ENCODE measurements around the gene SERPINA7.
"Not testable (repeated sequence)": the region's sequence is repeated elsewhere in the genome, so short reads cannot be mapped to it uniquely, and the experiment has no call there.

Gene SERPINA7, protein sequence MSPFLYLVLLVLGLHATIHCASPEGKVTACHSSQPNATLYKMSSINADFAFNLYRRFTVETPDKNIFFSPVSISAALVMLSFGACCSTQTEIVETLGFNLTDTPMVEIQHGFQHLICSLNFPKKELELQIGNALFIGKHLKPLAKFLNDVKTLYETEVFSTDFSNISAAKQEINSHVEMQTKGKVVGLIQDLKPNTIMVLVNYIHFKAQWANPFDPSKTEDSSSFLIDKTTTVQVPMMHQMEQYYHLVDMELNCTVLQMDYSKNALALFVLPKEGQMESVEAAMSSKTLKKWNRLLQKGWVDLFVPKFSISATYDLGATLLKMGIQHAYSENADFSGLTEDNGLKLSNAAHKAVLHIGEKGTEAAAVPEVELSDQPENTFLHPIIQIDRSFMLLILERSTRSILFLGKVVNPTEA

DNA sequence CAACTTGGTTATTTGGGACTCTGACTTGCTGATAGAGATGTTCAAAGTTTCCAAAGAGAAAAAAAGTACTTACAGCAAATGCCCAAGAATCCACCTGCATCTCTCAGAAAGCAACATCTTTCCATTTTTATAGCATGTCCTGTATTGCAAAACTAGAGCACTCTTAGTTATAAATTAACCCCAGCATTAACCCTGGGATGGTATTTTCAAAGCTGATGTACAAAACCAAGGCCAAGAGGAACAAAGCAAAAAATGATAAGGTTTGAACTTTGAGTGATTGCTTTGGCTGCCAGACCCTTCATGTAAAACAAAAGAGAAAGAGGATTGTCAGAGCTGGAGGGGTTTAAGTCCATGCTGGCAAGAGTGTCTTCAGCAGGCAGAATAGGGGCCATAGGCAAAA, at the start of gene SERPINA7:
Gene SERPINA7 (minus strand): TSS at position 103 of the 400 bp plus-strand sequence. CDS start 1,669 bp downstream, outside the sequence.
- DNase-seq (ENCODE audit: low read depth), result no peak

DNA sequence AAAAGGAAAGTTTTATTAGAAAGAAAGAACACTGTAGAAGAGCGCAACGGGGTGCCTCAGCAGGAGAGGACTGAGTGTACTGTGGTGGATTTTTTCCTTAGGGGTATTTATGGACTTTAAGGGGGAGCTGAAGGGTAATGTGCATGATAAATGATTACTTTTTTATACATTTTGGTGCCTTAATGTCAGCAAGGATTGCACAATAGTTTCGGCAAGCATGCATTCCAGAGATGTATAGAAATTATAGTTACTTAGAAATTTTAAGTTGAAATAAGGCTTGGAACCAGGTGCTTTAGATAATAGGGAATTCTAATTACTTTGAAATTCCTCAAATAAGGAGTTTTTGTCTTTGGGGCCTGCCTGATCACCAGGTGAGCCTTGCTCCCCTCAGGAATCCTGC, 30.5 kb upstream of the SERPINA7 start:
- no peak for DNase-seq (ENCODE audit: low read depth)

DNA sequence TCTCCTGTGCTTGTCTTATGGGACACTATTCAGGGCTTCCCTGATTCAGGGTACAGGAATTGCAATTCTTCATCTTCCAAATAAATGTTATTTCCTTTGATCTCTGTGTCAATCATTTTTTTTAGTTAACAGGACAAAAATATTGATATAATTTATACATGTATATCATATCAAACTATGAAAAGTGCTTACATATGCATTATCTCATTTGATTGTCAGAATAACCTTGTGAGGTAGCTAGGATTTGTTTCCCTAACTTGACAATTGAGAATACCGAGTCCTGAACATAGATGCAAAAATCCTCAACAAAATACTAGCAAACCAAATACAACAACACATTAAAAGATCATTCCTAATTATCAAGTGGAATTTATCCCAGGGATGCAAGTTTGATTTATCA, 11.5 kb upstream of the SERPINA7 start:
- DNase-seq (ENCODE audit: low read depth), result no peak

DNA sequence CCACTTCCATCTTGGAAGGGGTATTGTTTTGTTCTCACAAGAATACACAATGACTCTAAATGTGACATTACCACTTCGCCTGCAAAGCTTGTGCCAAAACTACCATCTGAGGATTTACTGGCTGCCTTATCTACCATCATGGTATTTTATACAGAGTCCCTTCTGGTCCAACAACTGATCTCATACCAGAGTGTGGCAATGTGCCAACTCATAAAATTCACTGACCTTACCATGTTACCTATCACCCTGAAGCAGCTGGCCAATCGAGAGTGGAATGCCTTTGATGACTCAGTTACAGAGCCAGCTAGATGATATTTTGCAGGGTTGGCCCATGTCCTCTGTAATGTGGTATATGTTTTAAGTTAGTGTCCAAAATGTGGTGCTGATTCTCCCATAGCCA, 3.8 kb upstream of the SERPINA7 start:
- DNase-seq (ENCODE audit: low read depth), result no peak

DNA sequence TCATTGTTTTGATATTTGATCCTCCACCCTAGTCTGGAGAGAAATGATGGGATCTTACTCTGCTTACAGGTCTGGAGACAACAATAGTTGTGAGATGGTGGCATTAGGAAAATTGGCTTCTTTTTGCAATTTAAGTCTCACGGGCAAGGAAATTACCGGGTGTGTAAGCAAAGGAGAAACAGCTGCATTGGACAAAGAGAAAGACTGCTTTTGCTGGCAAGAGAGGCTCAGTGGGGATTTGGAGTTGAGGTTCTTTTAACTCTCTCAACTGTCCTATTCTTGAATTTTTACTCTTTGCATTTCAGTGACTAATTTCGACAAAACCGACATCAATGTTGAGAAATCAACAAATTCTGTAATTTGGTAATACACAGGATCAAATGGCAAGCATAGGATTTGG, 2.3 kb upstream of the SERPINA7 start:
- DNase-seq (ENCODE audit: low read depth), result no peak

DNA sequence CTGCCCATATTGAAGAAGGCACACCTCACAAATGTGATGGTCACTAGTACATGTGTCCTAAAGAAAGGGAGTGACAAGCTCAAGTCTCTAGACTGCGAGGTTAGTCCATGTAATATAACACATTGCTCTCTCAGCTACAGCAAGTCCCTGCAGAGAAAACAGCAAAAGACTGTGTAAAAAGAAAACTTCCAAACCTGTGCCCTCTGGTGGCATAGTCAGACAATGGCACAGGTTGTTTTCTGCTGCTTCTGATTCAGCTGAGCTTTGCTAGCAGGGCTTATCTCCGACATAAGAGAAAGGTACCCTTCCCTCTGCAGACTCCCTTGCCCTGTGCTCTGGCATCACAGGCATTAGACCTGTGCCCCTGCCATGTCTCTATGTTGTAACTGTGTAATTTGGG, 1.4 kb upstream of the SERPINA7 start:
- DNase-seq (ENCODE audit: low read depth), result no peak

DNA sequence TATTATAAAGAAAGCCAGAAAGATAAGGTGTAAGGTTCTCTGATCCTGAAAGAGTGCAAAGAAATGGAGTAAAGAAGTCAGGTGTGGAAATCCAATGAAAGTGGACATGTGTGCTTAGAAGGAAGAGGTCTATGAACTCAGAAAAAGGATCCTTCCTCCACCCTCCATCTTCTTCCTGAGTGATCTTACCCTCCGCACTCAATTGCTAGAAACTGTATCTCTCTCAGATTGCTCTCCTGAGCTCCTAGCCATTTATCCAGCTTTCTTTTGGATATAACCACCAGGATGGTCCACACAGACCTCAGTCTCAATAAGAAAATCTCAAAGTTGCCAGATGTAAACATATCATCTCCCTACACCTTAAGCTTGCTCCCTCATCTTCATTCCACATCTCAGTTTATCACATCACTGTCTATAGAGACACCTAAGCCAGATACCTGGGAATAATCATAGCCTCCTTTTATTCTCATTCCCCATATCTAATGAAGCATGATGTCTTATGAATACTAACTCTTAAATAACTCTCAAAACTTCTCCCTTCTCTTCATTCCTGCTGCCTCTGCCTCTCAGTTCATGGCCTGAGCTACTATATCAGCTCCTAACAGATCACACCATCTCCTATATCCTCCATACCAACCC, 573 bp downstream of the SERPINA7 start:
- no peak for DNase-seq (ENCODE audit: low read depth)

DNA sequence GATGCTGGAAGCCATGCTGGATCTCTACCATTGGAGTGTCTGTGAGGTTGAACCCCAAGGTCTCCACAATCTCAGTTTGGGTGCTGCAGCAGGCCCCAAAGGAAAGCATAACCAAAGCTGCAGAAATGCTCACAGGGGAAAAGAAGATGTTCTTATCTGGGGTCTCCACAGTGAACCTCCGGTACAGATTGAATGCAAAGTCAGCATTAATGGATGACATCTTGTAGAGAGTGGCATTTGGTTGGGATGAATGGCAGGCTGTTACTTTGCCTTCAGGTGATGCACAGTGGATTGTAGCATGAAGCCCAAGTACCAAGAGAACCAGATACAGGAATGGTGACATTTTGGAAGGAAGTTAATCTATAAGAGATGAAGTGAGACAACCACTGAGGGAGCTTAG, 1.8 kb downstream of the SERPINA7 start:
- DNase-seq (ENCODE audit: low read depth), result no peak

DNA sequence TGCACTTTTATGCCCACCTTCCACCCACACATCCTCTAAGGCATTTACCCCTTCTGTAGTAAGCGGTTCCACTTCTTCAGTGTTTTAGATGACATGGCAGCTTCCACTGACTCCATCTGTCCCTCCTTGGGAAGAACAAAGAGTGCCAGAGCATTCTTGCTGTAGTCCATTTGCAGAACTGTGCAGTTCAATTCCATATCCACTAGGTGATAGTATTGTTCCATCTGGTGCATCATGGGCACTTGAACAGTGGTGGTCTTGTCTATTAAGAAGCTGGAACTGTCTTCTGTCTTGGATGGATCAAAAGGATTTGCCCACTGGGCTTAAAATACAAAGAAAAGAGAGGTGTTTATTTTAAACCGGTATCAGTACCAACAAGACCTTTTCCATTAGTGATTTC, 3.5 kb downstream of the SERPINA7 start:
- no peak for DNase-seq (ENCODE audit: low read depth)

DNA sequence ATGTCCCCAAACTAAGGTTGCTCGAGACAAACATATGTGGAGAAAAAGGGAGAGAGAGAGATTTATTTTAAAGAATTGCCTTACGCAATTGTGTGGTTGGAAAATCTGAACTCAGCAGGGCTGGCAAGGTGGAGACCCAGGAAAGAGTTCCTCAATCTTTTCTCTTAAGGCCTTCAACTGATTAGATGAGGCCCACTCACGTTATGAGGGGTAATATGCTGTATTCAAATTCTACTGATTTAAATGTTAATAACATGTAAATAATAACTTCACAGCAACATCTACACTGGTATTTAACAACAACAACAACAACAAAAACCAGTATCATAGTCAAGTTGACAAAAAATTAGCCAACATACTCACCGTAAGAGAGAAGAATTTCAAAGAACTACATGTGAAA, 14.6 kb downstream of the SERPINA7 start:
- no peak for DNase-seq (ENCODE audit: low read depth)

DNA sequence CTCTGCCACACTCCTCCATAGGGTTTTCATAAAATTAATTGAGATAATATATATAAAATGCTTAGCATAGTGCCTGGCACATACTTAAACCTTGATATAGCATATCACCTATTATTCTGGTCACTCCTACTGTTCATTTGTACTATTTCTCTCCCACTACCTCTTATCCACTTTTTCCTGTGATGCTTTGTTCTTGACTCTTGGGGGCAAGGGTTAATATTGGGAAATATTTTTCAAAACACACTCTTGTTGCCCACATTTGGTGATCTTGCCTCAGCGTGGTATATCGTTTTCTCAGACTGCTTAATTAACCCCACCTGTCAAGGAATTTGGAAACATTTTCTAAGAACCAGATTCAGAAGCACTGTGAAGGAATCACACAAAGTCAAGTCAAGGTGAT, 16.3 kb downstream of the SERPINA7 start:
- DNase-seq (ENCODE audit: low read depth), result no peak

DNA sequence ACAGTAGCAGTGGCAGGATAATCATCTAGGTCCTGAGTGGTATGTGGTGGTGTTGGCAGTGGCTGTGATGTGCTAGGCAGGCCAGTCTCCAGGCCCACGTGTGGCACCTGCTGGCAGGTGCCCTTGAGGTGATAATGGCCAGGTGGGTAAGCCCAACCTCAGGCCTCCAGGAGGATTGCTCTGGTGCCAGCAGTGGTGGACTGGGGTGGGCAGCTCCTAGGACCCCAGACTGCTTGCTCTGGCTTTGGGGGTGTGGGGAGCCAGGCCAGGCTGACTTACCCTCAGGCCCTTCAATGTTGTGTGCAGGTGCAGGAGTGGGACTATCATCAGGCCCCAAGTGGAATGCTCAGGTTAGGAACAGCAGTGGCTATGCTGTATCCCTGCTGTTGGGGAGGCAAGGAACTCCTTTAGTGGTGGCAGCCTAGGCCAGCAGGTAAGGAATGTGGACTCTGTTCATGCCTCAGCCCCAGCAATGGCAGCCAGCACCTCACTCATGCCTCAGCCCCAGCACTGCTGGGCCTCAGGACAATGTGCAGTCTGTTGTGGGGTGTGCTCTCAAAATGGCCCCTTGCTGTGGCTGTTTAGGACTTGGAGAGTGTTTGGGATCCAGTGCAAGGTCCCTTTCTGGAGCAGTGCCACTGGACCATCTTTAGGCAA, 24.3 kb downstream of the SERPINA7 start:
- DNase-seq (ENCODE audit: low read depth), result no peak

DNA sequence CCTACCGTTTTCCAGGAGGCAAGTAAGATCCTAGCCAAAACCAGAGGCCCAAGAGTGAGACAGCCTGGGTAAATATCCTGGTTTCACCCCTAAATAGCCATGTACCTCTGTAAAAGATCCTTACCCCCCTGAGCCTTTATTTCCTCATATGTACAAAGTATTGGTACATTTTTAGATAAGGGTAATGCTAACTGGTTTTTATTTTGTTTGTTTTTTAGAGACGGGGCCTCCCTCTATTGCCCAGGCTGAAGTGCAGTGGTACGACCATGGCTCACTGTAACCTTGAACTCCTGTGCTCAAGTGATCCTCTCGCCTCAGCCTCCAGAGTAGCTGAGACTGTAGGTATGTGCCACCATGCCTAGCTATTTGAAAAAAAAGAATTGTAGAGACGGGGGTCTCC, 29.4 kb downstream of the SERPINA7 start:
- DNase-seq (ENCODE audit: low read depth), result no peak

DNA sequence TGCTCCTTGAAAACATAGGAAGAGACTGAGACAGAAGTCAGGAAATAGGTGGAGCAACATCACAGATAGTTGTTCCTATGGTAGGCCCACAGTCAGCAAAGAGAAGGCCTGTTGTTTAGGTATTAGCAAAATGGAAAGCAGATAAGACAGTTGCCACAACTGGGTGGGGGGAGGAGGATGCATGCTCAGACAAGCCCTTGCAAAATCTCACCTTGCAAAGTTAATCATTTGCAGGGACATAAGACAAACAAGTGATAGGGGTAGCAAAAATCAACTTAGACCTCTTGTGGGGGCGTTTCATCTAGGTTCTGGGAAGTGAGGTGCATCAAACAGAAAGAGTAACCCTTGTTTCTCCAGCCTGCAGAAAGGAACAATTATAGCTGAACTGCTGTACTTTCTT, 30.7 kb downstream of the SERPINA7 start:
- no peak for DNase-seq (ENCODE audit: low read depth)

DNA sequence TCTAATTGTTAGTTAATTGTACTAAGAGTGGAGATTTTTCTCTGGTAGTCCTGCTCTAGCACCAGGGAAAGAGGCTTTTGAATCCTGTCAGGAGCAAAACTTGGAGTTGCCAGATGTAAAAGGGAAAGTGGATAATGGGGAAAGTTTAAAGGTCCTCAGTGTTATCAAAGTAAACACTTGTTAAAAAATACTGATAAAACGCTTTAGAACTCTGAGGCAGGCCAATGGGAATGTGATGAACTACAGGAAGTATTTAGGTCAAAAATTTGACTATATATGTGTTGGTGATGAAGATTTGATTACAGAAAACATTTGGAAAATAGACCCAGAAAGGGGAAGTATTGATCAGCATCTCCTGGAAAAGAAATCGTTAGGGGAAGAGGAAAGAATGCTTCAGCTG, 32.8 kb downstream of the SERPINA7 start:
- no peak for DNase-seq (ENCODE audit: low read depth)

DNA sequence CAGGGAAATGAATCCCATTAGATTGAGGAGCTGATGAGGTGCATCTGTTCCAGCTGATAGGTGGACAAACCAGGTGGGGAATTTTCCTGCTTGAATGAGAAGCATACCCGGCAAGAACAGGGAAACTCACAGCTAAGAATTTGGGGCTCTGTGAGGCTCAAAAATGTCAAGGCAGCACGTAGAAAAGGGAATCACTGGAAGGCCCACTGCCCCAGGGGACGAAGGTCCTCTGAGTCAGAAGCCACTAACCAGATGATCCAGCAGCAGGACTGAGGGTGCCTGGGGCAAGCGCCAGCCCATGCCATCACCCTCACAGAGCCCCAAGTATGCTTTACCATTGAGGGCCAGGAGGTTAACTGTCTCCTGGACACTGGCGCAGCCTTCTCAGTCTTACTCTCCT, 37.9 kb downstream of the SERPINA7 start:
- not testable (repeated sequence) for DNase-seq (ENCODE audit: low read depth)

DNA sequence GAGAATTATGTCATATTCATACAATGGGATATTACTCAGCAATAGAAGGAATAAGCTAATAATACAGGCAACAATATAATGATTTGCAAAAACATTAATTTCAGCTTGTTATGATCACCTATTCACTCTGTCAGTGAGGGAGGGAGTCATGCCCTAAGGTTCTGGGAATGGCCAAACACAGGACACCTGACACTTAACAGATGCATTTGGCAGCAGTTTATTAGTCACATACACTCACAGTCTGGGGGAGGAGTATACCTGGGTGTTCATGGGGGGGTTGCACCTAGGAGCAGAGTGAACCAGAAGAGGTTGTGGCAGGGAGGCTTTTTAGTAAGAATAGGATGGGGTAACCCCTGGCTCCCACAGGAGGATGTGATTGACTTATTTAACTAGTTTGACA, 38.3 kb downstream of the SERPINA7 start:
- DNase-seq (ENCODE audit: low read depth), result no peak

DNA sequence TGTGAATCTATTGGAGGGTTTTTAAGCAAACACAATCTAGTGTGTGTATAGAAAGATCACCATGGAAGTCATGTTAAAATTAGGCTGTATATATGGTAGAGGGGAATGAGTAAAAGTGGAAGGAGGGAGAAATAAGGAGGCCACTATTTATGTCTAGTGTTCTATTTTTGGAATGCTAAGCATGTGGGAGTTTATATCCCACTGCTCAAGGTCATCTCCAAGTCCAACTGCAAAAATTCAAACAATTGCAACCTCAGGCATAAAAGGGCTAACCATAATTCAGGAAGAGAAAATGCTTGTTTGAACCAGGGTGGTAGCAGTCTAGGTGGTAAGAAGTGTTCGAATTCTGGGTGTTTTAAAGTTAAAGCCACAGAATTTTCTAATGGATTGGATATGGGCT, 39.2 kb downstream of the SERPINA7 start:
- no peak for DNase-seq (ENCODE audit: low read depth)

DNA sequence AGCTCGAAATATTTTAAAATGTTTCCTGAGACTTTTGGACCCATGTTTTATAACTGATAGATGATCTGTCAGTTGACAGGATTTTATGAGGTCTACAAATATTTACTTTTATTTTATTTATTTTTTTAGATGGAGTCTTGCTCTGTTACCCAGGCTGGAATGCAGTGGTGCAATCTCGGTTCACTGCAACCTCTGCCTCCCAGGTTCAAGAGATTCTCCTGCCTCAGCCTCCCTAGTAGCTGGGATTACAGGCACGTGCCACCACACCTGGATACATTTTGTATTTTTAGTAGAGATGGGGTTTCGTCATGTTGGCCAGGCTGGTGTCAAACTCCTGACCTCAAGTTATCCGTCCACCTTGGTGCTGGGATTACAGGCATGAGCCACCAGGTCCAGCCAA, 50.0 kb downstream of the SERPINA7 start:
- DNase-seq (ENCODE audit: low read depth), result not testable (repeated sequence)

Data from stimulated activated CD8-positive, alpha-beta memory T cell treated with anti-CD3 and anti-CD28 coated beads, Interleukin-12 subunit alpha, Interleukin-12 subunit beta, amount 100 ng/mL, for 4 hours (primary cell).